NCI-H146 treated with DMSO at 0.1 percent for 48 hours (cell line): ENCODE data around the gene PAFAH1B2.

Experiments used
- DNase-seq: peaks from one replicate; lab custom pipeline; 2025; ENCODE audit not compliant: unreplicated experiment; lab: John Stamatoyannopoulos, UW

PAFAH1B2 gene

GRCh38 chr11:117220568-117220967 lies 76.5 kb downstream of the PAFAH1B2 start:
- no peak for DNase-seq

- DNase-seq = no peak
Measured at GRCh38 chr11:117220999-117221774, 77.1 kb downstream of the PAFAH1B2 start.

- DNase-seq = no peak
Measured at GRCh38 chr11:117221775-117222517, 77.9 kb downstream of the PAFAH1B2 start.

GRCh38 chr11:117222991-117223740 lies 79.1 kb downstream of the PAFAH1B2 start:
- DNase-seq = no peak

GRCh38 chr11:117223741-117224689 lies 79.9 kb downstream of the PAFAH1B2 start:
- no peak for DNase-seq

- no peak for DNase-seq
Measured at GRCh38 chr11:117225553-117226170, 81.6 kb downstream of the PAFAH1B2 start.
